Stimulated activated CD8-positive, alpha-beta memory T cell treated with anti-CD3 and anti-CD28 coated beads, Interleukin-12 subunit alpha, Interleukin-12 subunit beta, amount 100 ng/mL, for 4 hours (primary cell): ENCODE measurements around the gene IGFN1.
"Not testable (repeated sequence)": the region's sequence is repeated elsewhere in the genome, so short reads cannot be mapped to it uniquely, and the experiment has no call there.

Source experiments
- DNase-seq: peaks from one replicate; pipeline ENCODE4 v3.0.0-alpha.2; 2020; ENCODE audit warnings: low read depth

The IGFN1 gene

DNA sequence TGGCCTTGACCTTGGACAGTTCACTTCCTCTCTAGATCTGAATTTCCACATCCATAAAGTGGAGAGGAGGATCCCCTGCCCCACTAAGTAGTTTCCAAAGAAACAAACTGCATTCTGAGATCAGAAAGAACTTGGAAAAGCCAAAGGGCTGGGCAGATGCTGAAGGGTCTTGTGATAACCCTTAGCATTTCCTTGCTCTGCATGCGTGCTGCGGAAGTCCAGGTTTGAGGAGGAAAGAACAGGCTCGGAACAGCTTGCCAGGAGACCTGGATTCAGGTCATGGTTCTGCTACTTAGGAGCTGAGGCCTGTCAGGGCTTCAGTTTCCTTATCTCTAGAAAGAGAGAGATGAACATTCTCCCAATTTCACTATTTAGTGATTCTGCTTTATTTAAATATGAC is 27.2 kb downstream of the IGFN1 start:
- DNase-seq = no peak

DNA sequence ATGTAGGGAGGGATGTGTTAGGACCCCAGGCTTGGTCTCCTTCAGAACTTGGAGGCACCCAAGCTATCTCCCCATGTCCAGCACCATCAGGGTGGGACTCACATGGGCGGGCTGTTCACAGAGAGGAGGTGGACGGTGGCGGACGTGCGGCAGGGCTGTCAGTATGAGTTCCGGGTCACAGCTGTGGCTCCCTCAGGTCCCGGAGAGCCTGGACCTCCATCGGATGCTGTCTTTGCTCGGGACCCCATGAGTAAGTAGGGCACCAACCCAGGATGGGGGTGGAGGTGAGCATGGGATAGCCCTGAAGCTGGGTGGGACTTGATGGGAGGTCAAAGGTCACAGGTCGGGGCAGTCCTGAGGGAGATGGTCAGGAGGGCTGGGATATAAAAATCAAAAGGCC is 27.8 kb downstream of the IGFN1 start:
- no peak for DNase-seq

DNA sequence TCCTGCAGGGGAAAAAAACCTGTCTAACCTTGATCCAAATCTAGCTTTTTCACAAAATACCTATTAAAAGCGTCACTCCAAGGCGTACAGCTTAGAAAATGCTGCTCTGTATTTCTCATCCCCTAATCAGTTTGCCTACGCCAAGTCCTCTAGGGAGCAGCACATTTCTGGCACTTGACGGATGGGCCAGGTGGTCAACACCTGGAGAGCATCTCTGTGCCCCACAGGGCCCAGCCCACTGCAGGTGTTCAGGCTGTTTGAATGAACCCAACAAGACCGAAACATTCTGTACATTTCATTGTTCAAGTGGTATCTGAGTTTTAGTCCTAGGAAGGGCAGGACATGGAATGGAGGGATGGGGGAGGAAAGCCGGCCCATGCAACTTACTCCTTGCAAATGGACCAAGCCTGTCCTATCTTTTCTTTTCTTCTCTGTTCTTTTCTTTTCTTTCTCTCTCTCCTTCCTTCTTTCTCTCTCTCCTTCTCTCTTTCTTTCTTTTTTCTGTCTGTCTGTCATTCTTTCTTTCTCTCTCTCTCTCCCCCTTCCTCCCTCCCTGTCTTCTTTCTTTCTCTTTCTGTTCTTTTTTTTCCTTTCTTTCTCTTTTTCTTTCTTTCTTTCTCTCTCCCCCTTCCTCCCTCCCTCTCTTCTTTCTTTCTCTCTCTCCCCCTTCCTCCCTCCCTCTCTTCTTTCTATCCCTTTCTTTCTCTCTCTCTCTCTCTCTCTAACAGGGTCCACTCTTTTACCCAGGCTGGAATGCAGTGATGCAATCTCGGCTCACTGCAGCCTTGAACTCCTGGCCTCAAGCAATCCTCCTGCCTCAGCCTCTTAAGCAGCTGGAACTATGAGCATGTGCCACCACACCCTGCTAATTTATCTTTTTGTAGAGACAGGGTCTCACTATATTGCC is 29.1 kb downstream of the IGFN1 start:
- no peak for DNase-seq

DNA sequence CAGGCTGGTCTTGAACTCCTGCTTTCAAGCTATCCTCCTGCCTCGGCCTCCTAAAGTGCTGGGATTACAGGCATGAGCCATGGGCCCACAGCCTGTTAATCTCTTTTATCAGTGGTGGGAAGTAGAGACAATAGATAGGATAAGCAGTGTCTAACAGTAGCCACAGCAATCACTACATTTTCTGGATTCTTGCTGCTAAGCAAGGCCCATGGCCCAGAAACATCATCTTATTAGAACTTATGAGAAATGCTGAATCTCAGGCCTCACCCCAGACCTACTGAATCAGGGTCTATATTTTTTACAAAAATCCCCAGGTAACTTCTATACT is 29.7 kb downstream of the IGFN1 start:
- no peak for DNase-seq

DNA sequence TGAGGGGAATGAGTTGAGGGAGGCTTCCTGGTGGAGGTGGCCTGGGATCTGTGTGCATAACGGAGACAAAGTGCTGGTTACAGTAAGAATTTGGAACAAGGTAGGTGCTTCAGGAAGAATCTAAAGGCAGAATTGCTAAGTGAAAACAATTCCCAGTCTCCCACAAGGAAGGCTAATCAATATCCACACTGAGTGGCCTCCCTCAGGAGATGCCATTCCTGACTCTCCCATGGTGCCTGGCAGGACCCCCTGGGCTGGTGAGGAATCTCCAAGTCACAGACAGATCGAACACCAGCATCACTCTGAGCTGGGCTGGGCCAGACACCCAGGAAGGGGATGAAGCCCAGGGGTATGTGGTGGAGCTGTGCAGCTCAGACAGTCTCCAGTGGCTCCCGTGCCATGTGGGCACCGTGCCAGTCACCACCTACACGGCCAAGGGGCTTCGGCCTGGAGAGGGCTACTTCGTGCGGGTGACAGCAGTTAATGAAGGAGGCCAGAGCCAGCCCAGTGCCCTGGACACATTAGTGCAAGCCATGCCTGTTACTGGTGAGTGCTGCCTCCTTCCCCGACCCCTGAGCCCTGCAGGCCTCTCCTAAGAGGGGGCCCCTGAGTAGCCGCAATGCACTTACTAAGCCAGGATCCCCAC is 30.7 kb downstream of the IGFN1 start:
- no peak for DNase-seq

DNA sequence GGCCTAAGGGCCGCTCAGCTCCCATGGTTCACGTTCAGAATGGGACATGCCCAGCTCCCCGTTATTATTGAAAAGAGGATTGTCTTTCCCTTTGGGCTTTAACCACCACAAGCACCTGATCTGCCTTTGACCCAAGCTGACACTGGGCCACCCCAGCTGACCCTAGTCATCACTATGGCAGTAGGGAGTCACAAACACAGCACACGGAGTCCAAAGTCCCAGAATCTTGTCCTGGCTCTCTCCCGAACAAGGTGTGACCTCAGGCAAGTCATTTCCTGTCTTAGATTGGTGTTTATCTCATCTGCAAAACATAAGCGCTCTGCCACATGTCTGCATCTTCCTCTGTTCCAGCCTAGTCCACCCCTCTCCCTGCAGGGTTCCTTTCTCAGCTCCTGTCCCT is 31.5 kb downstream of the IGFN1 start:
- DNase-seq = no peak

DNA sequence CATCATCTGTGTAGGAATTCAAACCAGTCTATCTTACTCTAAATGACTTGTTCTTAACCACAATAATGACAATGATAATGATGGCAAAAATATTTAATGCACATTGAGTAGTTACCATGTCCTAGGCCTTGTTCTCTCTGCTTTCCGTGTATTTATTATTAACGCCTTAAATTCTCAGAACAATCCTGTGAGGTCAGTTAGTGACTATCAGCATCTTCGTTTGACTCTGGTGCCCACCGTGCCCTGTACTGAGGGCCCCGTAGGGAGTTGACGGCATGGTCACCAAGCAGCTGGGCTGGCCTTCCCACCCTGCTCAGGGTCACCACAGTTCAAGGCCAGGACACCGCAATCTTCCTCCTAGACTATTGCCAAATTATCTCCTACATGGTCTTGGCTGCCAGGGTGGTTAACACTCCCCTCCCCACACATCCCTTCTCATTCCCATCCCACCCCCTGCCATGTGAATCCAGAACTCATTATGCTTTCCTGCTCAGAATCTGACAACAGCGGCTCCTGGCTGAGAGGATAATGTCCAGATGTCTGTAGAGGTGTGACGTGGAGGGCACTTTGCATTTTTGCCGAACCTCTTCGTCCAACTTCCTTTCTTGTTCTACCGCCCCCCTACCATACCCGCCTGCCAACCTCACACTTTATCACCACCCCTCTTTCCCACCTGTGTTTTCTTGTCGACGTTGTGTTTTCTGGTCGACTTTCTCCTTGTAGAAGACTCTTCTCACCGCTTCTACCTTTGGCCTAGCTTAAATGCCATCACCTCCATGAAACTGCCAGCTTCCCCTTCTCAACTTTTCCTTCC is 33.4 kb downstream of the IGFN1 start:
- no peak for DNase-seq

DNA sequence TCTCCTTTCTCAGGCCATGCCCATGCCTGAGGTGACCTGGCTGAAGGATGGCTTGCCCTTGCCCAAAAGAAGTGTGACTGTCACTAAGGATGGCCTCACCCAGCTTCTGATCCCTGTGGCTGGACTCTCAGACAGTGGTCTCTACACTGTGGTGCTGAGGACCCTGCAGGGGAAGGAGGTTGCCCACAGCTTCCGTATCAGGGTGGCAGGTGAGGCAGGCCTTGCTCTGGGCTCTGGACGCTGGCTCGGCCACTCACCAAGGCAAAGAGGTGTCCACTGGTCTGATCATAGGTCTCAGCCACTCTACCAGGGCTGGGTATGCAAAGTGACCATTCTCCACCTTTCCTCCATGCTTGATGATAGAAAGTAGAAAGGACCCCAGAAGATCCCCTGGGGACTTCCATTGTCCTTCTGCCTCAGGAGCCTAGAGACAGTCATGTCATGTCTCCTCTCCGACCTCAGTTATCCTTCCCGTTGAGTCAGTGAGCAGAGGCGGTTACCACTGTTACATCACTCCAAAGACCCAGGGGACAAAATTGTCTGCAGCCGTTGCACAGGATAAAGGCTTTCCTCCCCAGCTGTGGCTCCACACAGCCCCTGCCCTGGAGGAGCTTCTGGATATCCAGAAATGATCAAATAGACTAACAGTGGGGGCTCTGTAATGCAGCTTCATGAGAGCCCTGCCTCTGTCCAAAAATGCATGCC is 34.2 kb downstream of the IGFN1 start:
- no peak for DNase-seq

DNA sequence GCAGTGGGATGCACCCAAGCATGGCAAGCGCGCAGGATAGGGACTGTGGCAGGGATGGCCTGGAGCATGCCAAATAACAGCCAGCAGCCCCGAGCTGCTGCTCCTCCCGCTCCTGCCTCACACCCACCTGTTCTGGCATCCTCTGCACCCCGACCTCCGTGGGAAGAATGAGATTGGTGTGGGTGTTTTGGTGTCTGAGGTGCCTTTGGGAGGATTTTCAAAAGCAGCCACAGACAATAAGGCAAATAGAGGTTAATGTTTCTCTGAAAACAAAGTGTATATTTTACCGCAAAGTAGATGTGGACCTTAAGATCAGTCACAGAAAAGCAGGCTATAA is 35.5 kb downstream of the IGFN1 start:
- DNase-seq = no peak

DNA sequence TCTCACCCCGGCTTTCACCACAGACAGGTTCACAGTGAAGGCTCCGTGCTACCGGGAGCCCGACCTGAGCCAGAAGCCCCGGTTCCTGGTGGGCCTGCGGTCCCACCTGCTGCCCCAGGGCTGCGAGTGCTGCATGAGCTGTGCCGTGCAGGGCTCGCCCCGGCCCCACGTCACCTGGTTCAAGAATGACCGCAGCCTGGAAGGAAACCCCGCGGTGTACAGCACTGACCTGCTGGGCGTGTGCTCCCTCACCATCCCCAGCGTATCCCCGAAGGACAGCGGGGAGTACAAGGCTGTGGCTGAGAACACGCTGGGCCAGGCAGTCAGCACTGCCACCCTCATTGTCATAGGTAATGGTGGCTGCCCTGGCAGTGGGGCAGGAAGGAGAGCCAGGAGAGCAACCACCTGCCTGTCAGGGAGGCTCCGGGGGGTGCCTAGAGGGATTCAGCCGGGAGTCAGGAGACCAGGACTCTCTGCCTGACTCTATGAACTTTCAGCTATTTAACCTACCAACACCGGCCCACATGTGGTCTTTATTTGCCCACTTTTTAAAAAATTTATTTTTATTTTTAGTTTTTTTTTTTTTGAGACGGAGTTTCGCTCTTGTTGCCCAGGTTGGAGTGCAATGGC is 36.4 kb downstream of the IGFN1 start:
- DNase-seq = no peak

DNA sequence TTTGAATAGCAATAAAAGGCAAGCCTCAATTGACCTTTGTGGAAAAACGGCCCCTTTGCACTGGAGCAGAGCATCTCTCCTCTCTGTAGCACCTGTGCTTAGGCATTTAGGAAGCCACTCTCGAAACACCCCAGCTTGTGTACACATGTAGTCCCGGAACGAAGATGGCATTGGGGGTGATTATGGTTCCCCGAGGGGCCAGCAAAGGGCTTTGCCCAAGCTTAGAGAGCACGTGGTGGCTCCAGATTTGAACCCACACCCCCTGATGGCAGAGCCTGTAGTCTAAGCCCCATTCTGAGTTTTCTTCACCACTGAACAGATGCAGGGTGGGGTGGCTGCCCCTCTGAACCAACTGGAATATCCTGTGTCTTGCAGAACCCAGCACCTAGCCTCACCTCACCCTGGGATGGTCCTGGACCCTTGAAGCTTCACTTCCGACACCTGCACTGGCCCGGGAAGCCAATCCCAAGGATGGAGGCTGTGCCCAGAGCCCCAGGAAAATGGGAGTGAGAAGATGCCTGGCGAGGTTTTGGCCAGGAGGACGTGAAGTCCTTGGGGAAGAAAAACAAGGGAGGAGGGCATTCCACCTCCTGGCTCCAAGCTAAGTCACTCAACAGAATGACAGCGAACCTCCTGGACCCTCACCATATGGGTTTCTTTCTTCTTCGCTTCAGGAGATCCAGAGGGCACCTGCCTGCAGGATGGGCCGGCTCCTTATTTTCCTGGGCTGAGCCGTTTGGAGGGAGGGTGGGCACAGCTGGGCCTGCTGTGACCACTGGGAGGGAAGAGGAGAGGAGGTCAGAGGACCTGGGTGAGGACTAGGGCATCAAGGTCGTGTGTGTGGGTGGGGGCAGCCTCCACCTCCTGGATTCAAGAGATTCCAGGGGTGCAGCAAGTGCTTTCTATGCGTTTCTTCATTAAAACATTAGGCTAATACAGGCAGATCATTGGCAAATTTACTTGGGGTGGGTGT is 37.7 kb downstream of the IGFN1 start:
- no peak for DNase-seq

DNA sequence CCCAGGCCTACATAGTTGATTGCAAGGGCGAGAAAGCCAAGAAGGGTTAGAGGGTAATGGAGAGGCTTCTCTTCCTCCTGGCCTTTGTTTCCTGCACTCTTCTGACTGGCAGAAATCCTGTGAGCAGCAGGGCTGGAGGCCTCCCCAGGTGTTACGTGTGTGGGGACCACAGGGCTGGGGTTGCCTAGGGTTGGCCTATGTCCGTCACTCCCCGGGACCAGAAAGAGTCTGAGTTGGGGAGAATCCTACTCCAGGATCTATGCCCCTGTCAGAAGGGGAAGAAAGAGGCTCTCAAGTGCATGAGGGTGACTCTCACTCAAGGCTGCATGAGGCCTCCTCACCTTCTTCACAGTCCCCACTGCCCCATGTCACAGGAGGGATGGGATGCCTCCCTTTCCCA is 38.5 kb downstream of the IGFN1 start:
- DNase-seq = no peak

DNA sequence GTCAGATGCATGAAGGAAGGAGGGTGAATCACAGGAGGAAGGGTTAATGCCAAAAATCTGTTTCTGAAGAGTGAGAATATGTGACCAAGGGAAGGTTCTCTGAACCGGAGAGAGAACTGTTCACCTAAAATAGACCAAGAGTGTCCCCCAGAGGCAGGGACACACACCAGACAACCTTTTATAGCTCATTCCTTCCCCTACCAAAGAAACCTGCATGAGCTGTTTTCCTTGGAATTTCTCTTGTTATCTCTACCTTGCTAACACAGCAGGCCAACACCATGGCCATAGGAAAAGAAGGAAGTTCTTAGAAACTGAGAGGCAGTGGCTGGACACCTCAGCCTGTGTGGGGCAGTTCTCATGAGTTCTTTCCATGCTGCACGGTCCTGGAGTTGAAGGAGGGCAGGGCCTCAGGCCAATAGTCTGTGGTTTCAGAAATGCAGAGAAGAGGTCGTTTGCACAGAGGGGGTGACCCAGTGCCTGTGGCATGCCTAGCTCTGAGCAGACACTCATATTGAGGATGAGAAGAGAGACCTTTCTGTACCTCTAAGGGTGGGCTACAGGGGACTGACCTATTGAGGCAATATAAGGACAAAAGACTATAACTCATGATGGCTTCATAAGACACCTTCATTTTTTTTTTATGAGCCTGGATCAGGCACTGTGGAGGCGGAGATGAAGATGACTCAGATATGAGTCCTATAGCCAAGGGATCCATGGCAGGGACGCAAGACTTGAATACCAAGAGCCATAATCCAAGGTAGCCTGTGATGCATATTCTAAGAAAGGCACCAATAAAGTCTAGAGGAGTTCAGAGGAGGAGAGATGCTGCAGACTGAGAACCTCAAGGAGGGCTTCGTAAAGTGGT is 39.4 kb downstream of the IGFN1 start:
- DNase-seq = no peak

DNA sequence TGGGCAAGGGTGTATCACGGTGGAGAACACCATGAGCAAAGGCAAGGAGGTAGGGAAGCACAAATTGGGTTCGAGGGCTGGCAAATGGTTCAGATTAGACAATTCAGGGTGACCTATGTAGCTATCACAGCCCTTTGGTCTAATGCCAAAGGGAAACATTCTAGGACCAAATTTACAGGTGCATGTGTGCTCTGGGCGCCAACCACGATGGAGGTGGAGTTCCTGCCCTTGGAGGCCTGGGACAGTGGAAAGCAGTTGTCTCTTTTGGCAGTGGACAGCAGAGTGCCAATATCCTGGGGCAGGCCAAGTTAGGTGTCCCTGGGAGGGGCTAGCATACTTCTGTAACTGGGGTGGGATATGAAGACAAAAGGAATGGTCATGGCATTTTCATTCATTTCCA is 40.1 kb downstream of the IGFN1 start:
- DNase-seq = no peak

DNA sequence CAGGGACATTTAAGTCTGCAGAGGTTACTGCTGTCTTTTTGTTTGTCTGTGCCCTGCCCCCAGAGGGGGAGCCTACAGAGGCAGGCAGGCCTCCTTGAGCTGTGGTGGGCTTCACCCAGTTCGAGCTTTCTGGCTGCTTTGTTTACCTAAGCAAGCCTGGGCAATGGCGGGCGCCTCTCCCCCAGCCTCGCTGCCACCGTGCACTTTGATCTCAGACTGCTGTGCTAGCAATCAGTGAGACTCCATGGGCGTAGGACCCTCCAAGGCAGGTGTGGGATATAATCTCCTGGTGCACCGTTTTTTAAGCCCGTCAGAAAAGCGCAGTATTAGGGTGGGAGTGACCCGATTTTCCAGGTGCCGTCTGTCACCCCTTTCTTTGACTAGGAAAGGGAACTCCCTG is 49.0 kb downstream of the IGFN1 start:
- DNase-seq = not testable (repeated sequence)

DNA sequence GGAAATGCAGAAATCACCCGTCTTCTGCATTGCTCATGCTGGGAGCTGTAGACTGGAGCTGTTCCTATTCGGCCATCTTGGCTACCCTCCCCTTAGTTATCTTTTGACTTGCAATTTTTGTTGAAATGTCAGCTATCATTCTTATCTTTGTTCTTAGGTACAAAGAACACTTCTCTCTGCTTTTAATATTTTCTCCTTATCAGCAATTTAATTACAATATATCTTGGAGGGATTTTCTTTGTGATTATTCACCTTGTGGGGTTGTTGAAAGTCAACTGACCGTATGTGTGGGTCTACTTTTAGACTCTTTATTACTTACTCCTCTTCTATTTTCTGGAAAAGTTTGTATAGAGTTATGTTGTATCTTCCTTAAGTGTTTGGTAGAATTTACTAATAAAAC is 49.5 kb downstream of the IGFN1 start:
- DNase-seq = no peak

DNA sequence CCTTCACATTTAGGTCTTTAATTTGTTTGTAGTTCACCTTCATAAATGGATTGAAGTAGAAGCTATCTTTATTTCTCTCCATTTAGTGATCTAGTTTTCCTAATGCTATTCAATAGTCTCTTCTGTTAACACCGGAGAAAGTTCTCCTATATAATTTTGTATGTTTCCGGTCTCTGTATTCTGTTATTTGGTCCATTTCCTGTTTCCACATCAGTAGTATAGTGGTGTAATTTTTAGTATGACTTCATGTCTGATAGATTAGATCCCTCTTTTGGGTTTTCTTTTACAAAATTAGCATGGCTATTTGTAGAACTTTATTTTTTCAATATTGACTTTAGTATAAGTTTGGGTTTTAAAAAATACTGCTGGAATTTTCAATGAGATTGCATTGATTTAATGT is 51.1 kb downstream of the IGFN1 start:
- DNase-seq = no peak

DNA sequence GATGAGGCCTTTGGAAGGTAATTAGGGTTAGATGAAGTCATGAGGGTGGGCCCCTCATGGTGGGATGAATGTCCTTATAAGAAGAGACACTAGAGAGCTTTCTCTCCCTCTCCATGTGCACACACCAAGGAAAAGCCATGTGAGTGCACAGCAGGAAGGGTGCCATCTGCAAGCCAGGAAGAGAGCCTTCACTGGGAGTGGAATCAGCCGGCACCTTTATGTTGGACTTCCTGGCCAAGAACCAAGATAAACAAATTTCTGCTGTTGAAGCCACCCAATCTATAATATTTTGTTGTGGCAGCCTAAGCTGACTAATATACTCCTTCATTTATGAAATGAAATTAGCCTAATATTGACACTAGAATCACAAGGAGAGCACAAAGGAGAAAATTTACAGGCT is 54.5 kb downstream of the IGFN1 start:
- no peak for DNase-seq

DNA sequence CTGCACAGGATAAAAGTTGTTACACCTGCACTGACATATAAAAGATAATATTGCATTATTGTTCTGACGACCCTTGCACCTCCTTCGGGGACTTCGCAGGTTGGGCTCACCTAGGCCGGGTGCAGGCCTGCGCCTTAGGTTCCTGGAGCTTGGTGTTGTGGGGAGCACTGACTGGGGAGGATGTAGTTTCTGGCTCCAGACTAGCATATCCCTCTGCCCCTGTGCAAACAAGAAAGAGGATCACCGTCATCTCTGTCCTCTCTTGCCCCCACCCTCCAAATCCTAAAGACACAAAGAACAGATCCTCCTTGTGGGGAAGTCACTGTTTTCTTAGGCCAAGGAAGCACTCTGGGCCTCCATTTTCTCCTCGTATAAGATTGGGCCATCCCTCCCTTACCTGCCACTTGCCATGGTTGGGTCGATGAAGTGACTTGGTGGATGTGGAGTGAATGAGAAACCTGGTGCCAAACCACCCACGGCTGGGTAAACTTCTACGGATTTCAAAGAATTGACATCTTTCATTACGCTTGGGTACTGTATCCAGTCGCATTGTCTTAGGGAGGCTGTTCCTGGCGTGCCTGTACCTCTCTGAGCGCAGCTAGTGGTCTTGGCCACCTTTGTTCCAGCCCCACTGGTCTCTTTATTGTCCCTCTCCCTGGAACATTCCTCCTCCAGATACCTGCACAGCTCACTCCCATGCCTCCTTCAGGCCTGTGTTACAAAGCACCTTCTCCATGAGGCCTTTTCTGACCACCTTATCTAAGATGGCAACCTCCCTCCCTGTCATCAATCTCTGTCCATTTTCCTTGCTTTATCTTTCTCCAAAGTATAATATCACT is 58.3 kb downstream of the IGFN1 start:
- DNase-seq = no peak
